Rectal smooth muscle tissue (tissue), 1 donor: ENCODE measurements around the gene HNF4A.
"Not testable (repeated sequence)": the region's sequence is repeated elsewhere in the genome, so short reads cannot be mapped to it uniquely, and the experiment has no call there.

Experiments
- H3K27ac ChIP-seq: one replicate; pipeline ENCODE4 v1.7.0; 2013; ENCODE audit warnings: low read depth, low read length, inconsistent platforms
- H3K27me3 ChIP-seq: one replicate; pipeline ENCODE4 v1.7.0; 2013; ENCODE audit warnings: low read length; ENCODE audit not compliant: control insufficient read depth, insufficient read depth
- H3K36me3 ChIP-seq: one replicate; pipeline ENCODE4 v1.7.0; 2013; ENCODE audit warnings: low read length; ENCODE audit not compliant: control insufficient read depth, insufficient read depth
- H3K4me1 ChIP-seq: one replicate; pipeline ENCODE4 v1.7.0; 2013; ENCODE audit warnings: low read length; ENCODE audit not compliant: control insufficient read depth, insufficient read depth
- H3K4me3 ChIP-seq: one replicate; pipeline ENCODE4 v1.7.0; 2013; ENCODE audit warnings: low read length
- H3K9ac ChIP-seq: one replicate; pipeline ENCODE4 v1.7.0; 2013; ENCODE audit warnings: low read length

Gene HNF4A

DNA sequence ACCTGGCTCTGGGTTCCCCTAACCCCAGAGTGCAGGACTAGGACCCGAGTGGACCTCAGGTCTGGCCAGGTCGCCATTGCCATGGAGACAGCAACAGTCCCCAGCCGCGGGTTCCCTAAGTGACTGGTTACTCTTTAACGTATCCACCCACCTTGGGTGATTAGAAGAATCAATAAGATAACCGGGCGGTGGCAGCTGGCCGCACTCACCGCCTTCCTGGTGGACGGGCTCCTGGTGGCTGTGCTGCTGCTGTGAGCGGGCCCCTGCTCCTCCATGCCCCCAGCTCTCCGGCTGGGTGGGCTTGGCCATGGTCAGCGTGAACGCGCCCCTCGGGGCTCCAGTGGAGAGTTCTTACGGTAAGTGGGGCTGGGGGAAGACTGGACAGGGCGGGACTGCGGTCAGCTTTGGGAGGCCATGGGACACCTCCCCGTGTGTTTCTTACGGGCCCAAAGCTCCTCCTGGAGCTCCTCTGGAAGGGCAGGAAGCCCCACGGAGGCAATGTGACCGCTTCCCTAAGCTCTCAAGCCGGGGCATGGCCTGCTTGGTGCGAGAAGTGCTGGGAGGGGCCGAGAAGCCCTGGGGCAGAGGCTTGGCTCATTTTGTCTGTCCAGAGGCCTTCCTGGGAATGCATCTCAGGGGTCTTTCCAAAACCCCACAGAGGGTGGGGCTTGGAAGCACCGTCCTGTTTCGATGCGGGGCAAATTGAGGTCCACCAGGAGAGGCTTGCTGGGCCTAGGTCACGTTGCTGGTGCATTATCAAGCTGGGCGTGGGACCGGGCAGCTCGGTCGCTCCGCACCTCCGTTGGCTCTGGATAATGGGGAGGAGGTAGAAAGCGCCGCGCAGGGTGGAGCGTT lies at the start of gene HNF4A:
HNF4A (plus strand) TSS at position 202 of the 855 bp plus-strand sequence; CDS start at position 308, 106 bp downstream.
- Histone ChIP-seq H3K9ac (peak within 1 kb of the TSS; percentile 16), H3K36me3 (no peaks in the 10 kb centered on the region), H3K27ac (no peak within 1 kb of the TSS), H3K4me1 (no peaks in the 10 kb centered on the region), H3K27me3 (no peaks in the 10 kb centered on the region), H3K4me3 (peak within 1 kb of the TSS; percentile 57)

- H3K27ac ChIP-seq, result no peak overlapping the region
- no peak overlapping the region for H3K9ac ChIP-seq
- no peaks in the 10 kb centered on the region for H3K36me3 ChIP-seq
- no peak overlapping the region for H3K4me3 ChIP-seq
- H3K4me1 ChIP-seq, result peaks cover 2% of the 10 kb centered on the region
- H3K27me3 ChIP-seq, result no peaks in the 10 kb centered on the region
These were observed 48.6 kb upstream of the HNF4A start for GRCh38 chr20:44306927-44307326.

- peaks cover 2% of the 10 kb centered on the region for H3K4me1 ChIP-seq
- H3K4me3 ChIP-seq, result peak overlapping the region; percentile 95
- H3K27ac ChIP-seq, result no peak overlapping the region
- H3K27me3 ChIP-seq, result no peaks in the 10 kb centered on the region
- H3K36me3 ChIP-seq, result no peaks in the 10 kb centered on the region
- peak overlapping the region; percentile 59 for H3K9ac ChIP-seq
These were observed 45.5 kb upstream of the HNF4A start for GRCh38 chr20:44309763-44310663.

DNA sequence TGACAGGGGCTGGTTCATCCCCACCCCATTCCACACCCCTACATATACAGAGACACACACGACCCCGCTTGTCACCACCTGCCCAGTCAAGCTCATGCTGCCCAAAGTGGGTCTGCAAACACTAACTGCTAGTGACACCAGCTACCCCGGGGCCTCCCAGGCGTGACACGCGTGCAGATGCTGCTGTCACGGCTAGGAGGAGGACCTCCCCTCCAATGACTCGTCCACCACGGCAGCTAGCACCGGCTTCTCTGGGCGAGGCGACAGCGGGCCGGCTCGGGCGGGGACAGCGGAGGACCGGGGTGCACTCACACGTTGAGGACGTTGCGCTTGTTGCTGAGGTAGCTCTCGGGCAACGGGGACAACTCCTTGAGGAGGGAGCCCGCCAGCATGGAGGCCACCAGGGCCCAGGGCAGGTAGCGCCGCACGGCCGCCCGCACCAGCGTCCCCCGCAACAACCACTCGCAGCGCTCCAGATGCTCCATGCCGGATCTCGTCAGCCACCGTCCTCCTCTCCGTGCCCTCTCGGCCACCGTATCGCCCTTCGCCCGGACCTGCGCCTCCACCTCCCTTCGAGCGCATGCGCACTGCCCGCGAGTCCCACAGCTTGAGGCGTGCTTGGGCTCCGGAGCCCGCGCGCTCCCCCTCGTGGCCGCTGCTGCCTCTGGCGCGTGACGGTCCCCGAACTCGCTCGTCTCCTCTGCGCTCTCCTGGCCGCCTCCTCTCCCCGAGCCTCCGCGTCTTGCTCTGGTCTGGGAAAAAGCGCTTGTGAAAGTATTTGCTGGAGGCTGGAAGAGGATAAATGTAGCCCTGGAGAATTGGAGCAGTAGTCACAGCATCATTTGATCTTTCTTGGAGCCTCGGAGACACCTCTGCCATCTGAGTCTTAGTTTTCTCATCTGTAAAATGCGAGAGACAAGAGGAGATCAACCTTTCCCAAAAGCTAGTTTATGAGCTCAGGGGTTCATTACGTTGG lies 44.5 kb upstream of the HNF4A start, which contains the start of gene FITM2:
FITM2 (minus strand) TSS at position 539 of the 976 bp plus-strand sequence; CDS start at position 485, 54 bp downstream.
- peak within 1 kb of the TSS; percentile 95 for H3K4me3 ChIP-seq
- peak within 1 kb of the TSS; percentile 59 for H3K9ac ChIP-seq
- peak within 1 kb of the TSS; percentile 59 for H3K27ac ChIP-seq
- H3K36me3 ChIP-seq, result no peaks in the 10 kb centered on the region
- no peaks in the 10 kb centered on the region for H3K27me3 ChIP-seq
- peaks cover 2% of the 10 kb centered on the region for H3K4me1 ChIP-seq

DNA sequence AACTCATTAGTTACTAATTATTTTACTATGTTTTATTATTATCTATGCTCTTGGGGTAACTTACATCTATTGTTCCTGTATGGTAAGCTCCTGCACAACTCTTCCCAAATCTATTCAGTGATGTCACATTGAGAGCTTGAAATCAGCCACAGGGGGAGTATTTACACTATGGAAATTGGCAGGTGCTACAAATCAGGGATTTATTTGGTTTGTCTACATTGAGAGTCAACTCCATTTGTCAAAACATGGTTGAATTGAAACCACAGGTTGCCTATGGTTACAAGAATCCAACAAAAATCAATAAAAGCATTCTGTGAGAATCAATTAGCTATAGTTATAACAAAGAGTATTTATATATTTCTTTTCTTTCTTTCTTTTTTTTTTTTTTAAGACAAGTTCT lies 40.6 kb upstream of the HNF4A start:
- Histone ChIP-seq H3K4me1 (peaks cover 2% of the 10 kb centered on the region), H3K36me3 (no peaks in the 10 kb centered on the region), H3K9ac (no peak overlapping the region), H3K4me3 (no peak overlapping the region), H3K27ac (no peak overlapping the region), H3K27me3 (no peaks in the 10 kb centered on the region)

DNA sequence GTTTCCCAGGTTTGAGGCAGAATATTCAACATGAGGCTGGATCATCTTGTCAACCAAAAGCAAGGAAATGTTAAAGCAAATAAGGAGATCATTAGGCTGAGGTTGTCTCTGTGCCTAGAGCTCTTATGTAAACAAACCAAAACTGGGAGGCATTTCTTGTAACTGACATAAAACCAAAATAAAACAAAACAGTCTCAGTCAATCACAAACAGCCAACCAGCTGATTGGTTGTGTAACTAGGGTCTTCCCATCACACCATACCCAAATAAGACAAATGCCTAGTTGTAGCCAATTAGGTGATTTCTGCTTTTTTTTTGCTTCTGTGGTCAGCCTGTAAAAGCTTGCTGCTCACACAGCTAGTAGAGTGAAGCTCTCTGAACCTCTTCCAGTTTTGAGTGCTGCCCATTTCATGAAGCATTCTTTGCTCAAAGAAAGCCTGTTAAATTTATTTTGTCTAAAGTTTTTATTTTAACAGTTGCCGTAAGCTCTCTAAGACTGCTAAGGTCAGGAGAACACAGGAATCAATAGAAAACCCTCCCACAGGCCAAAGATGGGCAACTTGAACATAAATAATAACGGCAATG lies 35.6 kb upstream of the HNF4A start:
- Histone ChIP-seq H3K4me3 (no peak overlapping the region), H3K36me3 (no peaks in the 10 kb centered on the region), H3K27me3 (no peaks in the 10 kb centered on the region), H3K9ac (no peak overlapping the region), H3K4me1 (no peaks in the 10 kb centered on the region), H3K27ac (no peak overlapping the region)

- H3K4me3 ChIP-seq, result no peak overlapping the region
- no peaks in the 10 kb centered on the region for H3K36me3 ChIP-seq
- no peak overlapping the region for H3K9ac ChIP-seq
- H3K27me3 ChIP-seq, result no peaks in the 10 kb centered on the region
- H3K27ac ChIP-seq, result no peak overlapping the region
- H3K4me1 ChIP-seq, result no peaks in the 10 kb centered on the region
These were observed 31.2 kb upstream of the HNF4A start for GRCh38 chr20:44324343-44324742.

GRCh38 chr20:44326391-44327159 lies 28.9 kb upstream of the HNF4A start:
- Histone ChIP-seq H3K36me3 (no peaks in the 10 kb centered on the region), H3K9ac (no peak overlapping the region), H3K4me3 (peak overlapping the region; percentile 32), H3K27ac (no peak overlapping the region), H3K27me3 (no peaks in the 10 kb centered on the region), H3K4me1 (no peaks in the 10 kb centered on the region)

DNA sequence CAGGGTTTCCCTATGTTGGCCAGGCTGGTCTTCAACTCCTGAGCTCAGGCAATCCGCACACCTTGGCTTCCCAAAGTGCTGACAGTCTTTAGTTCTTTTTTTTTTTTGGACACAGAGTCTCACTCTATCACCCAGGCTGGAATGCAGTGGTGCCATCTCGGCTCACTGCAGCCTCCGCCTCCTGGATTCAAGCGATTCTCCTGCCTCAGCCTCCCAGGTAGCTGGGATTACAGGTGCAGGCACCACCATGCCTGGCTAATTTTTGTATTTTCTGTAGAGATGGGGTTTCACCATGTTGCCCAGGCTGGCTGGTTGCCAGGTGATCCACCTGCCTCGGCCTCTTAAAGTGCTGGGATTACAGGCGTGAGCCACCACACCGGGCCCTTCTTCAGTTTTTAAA lies 27.8 kb upstream of the HNF4A start:
- not testable (repeated sequence) for H3K27ac ChIP-seq, H3K4me3 ChIP-seq, H3K36me3 ChIP-seq, H3K9ac ChIP-seq, H3K4me1 ChIP-seq, H3K27me3 ChIP-seq

- Histone ChIP-seq H3K36me3 (no peaks in the 10 kb centered on the region), H3K27ac (no peak overlapping the region), H3K27me3 (no peaks in the 10 kb centered on the region), H3K4me1 (no peaks in the 10 kb centered on the region), H3K4me3 (no peak overlapping the region), H3K9ac (no peak overlapping the region)
These were observed 27.1 kb upstream of the HNF4A start for GRCh38 chr20:44328428-44328827.

DNA sequence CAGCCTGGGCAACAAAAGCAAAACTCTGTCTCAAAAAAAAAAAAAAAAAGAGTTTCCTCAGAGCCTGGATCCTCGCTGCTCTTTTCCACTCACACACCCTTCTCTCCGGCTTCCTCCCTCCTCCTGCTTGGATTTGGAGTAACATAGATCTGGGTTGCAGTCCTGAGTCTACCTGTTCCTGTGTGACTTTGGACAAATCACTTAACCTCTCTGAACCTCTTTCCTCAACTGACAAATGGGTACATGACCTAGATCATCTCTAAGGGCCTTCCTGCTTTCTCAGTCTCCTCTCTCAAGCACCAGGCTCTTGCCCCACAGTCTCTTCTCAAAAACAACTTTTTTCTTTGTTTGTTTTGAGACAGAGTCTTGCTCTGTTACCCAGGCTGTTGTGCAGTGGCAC lies 24.3 kb upstream of the HNF4A start:
- Histone ChIP-seq H3K27ac (no peak overlapping the region), H3K36me3 (no peaks in the 10 kb centered on the region), H3K4me3 (no peak overlapping the region), H3K4me1 (no peaks in the 10 kb centered on the region), H3K9ac (no peak overlapping the region), H3K27me3 (no peaks in the 10 kb centered on the region)
